SU-DHL-6 (cell line): ENCODE results near the gene DNAJC15.

Experiments
- H2AFZ ChIP-seq: fragments of 200-600 bp; sonication (generic); 2 replicates; pipeline ENCODE4 v1.6.1; 2014; ENCODE audit warnings: low read depth, mild to moderate bottlenecking, moderate library complexity, mixed read lengths, antibody characterized with exemption, low read length; ENCODE audit not compliant: severe bottlenecking
- H3F3A ChIP-seq: fragments of 200-600 bp; shearing (Covaris generic); 2 replicates; pipeline ENCODE4 v1.6.0; 2016; ENCODE audit warnings: antibody characterized with exemption, mild to moderate bottlenecking; ENCODE audit not compliant: insufficient read depth
- H3K27ac ChIP-seq: fragments of 200-600 bp; sonication (generic); 2 replicates; pipeline ENCODE4 v1.5.1; 2016; ENCODE audit warnings: low read depth, mild to moderate bottlenecking, low read length, moderate library complexity, mixed read lengths
- H3K27me3 ChIP-seq: fragments of 200-600 bp; sonication (generic), shearing (Covaris generic); 2 replicates; pipeline ENCODE4 v1.6.0; 2014; ENCODE audit warnings: mild to moderate bottlenecking, low read length
- H3K36me3 ChIP-seq: fragments of 200-600 bp; sonication (generic); 2 replicates; pipeline ENCODE4 v1.6.1; 2014; ENCODE audit warnings: mild to moderate bottlenecking, low read length, mixed read lengths
- H3K4me2 ChIP-seq: fragments of 300-600, 200-600 bp; shearing (Covaris generic), sonication (generic); 2 replicates; pipeline ENCODE4 v1.6.0; 2014; ENCODE audit warnings: low read length, low read depth, mild to moderate bottlenecking; ENCODE audit not compliant: poor library complexity, severe bottlenecking
- H3K4me3 ChIP-seq: fragments of 200-600 bp; sonication (generic); 2 replicates; pipeline ENCODE4 v1.5.1; 2014; ENCODE audit warnings: antibody characterized with exemption, low read length, mild to moderate bottlenecking, mixed read lengths; ENCODE audit not compliant: insufficient read depth, poor library complexity, severe bottlenecking
- H3K79me2 ChIP-seq: fragments of 200-600 bp; sonication (generic); 2 replicates; pipeline ENCODE4 v1.6.1; 2014; ENCODE audit warnings: mild to moderate bottlenecking, low read length, moderate library complexity; ENCODE audit not compliant: insufficient read depth
- H3K9ac ChIP-seq: fragments of 200-600 bp; sonication (generic); 2 replicates; pipeline ENCODE4 v1.7.0; 2014; ENCODE audit warnings: mild to moderate bottlenecking, low read length
- H3K9me2 ChIP-seq: fragments of 200-600 bp; sonication (generic); replicated peaks from 2 replicates; pipeline ENCODE4 v1.6.1; 2014; ENCODE audit warnings: low read length; ENCODE audit not compliant: insufficient read depth
- H3K9me3 ChIP-seq: fragments of 200-600 bp; sonication (generic); 2 replicates; pipeline ENCODE4 v1.6.1; 2014; ENCODE audit warnings: low read length, mixed read lengths; ENCODE audit not compliant: insufficient read depth
- H4K20me1 ChIP-seq: fragments of 200-600 bp; sonication (generic); 2 replicates; pipeline ENCODE4 v1.6.1; 2014; ENCODE audit warnings: low read depth, mild to moderate bottlenecking, antibody characterized with exemption, low read length, moderate library complexity, mixed read lengths
- EZH2phosphoT487 ChIP-seq: fragments of 200-600 bp; sonication (generic), shearing (Covaris generic); conservative IDR thresholded peaks from 2 replicates; pipeline ENCODE4 v1.6.1; 2018; ENCODE audit warnings: mild to moderate bottlenecking, antibody characterized with exemption, low read length, moderate library complexity, mixed read lengths
- TF ChIP-seq, protein P1 (sequence below): fragments of 200-600 bp; sonication (generic); IDR thresholded peaks from one replicate; pipeline ENCODE4 v1.5.1; 2017; ENCODE audit warnings: antibody characterized with exemption, mild to moderate bottlenecking, low read length, moderate library complexity; ENCODE audit not compliant: insufficient read depth, poor library complexity, severe bottlenecking

Gene DNAJC15

DNA sequence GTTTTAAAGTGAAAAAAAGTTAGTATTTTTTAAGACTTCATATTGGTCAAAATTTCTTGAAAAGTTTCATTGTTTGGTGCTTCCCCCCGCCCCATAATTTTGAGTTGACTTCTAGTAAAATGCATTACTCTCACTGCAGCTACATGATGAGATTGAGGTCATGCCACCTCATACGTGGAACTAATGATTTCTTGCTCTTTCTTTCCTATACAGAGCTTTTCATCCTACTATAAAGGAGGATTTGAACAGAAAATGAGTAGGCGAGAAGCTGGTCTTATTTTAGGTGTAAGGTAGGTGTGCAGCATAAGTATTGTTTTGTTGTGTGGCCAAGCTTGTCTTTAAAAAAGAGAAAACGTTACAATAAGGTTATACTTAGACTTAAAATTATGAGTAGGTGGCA, 55.0 kb downstream of the DNAJC15 start:
- no peaks in the 10 kb centered on the region for H3K27me3 ChIP-seq
- no peak overlapping the region for H2AFZ ChIP-seq
- no peaks in the 10 kb centered on the region for H3F3A ChIP-seq
- H3K79me2 ChIP-seq, result no peaks in the 10 kb centered on the region
- H3K9me3 ChIP-seq, result no peaks in the 10 kb centered on the region
- no peak overlapping the region for H3K9ac ChIP-seq
- no peaks in the 10 kb centered on the region for H4K20me1 ChIP-seq
- TF ChIP-seq, protein P1, sequence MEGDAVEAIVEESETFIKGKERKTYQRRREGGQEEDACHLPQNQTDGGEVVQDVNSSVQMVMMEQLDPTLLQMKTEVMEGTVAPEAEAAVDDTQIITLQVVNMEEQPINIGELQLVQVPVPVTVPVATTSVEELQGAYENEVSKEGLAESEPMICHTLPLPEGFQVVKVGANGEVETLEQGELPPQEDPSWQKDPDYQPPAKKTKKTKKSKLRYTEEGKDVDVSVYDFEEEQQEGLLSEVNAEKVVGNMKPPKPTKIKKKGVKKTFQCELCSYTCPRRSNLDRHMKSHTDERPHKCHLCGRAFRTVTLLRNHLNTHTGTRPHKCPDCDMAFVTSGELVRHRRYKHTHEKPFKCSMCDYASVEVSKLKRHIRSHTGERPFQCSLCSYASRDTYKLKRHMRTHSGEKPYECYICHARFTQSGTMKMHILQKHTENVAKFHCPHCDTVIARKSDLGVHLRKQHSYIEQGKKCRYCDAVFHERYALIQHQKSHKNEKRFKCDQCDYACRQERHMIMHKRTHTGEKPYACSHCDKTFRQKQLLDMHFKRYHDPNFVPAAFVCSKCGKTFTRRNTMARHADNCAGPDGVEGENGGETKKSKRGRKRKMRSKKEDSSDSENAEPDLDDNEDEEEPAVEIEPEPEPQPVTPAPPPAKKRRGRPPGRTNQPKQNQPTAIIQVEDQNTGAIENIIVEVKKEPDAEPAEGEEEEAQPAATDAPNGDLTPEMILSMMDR, result no peak
- no peak for TF ChIP-seq EZH2phosphoT487
- H3K27ac ChIP-seq, result no peak overlapping the region
- no peak overlapping the region for H3K4me3 ChIP-seq
- no peaks in the 10 kb centered on the region for H3K36me3 ChIP-seq
- no peaks in the 10 kb centered on the region for H3K9me2 ChIP-seq
- no peak overlapping the region for H3K4me2 ChIP-seq

DNA sequence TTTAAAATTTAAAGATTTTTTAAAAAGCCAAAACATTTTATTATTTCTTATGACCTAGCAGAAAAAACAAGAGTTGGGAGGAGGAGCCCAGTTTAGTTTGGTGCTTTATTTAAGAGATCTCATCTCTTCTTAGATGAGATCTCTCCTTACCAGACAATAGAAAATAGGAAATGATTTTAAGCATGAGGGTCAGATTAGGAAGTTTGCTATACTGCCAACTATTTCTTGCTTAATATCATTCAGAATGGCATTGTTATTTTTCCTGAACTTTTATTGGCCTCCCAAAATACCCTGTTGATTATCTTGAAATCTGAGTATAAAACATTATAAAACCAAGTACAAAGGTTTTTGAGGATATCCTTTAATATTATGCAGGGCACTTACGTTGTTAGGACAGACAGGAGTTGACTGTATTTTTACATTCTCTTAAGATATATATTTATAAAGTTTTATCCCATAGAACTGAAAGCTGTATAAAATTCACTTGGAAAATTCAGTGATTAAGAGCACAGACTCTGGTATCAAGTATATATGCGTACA, 56.1 kb downstream of the DNAJC15 start:
- H3K4me3 ChIP-seq, result no peak overlapping the region
- no peaks in the 10 kb centered on the region for H3F3A ChIP-seq
- no peak overlapping the region for H3K4me2 ChIP-seq
- H3K79me2 ChIP-seq, result no peaks in the 10 kb centered on the region
- no peaks in the 10 kb centered on the region for H3K27me3 ChIP-seq
- H3K9me3 ChIP-seq, result no peaks in the 10 kb centered on the region
- no peak overlapping the region for H2AFZ ChIP-seq
- no peak overlapping the region for H3K27ac ChIP-seq
- H3K9me2 ChIP-seq, result no peaks in the 10 kb centered on the region
- no peaks in the 10 kb centered on the region for H4K20me1 ChIP-seq
- TF ChIP-seq, protein P1, result no peak
- no peak for TF ChIP-seq EZH2phosphoT487
- H3K9ac ChIP-seq, result no peak overlapping the region
- H3K36me3 ChIP-seq, result no peaks in the 10 kb centered on the region

DNA sequence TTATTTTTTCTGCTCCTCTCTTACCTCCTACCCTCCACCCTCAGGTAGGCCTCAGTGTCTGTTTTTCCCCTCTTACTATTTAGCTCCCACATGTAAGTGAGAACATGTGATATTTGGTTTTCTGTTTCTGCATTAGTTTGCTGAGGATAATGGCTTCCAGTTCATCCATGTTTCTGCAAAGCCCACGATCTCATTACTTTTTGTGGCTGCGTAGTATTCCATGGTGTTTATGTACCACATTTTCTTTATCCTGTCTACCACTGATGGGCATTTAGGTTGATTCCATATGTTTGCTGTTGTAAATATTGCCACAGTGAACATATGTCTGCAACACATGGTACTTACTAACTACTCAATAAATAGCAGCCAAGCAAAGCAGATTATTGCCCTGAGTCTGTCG, 56.8 kb downstream of the DNAJC15 start:
- no peak overlapping the region for H3K27ac ChIP-seq
- no peak overlapping the region for H3K4me2 ChIP-seq
- H4K20me1 ChIP-seq, result no peaks in the 10 kb centered on the region
- H3K4me3 ChIP-seq, result no peak overlapping the region
- H3K9ac ChIP-seq, result no peak overlapping the region
- H3K9me3 ChIP-seq, result no peaks in the 10 kb centered on the region
- TF ChIP-seq EZH2phosphoT487, result no peak
- TF ChIP-seq, protein P1, result no peak
- no peaks in the 10 kb centered on the region for H3F3A ChIP-seq
- H3K36me3 ChIP-seq, result no peaks in the 10 kb centered on the region
- no peak overlapping the region for H2AFZ ChIP-seq
- H3K79me2 ChIP-seq, result no peaks in the 10 kb centered on the region
- no peaks in the 10 kb centered on the region for H3K9me2 ChIP-seq
- no peaks in the 10 kb centered on the region for H3K27me3 ChIP-seq

DNA sequence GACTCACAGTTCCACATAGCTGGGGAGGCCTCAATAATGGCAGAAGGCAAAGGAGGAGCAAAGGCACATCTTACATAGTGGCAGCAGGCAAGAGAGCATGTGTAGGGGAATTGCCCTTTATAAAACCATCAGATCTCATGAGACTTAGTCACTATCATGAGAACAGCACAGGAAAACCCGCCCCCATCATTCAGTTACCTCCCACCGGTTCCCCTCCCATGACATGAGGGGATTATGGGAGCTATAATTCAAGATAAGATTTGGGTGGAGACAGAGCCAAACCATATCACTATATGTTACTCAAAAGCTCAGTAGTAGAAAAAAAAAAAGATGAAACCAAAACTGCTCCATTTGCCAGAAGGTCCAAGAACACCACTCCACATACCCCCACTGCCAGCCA, 58.5 kb downstream of the DNAJC15 start:
- Histone ChIP-seq H3K9ac (no peak overlapping the region), H3F3A (no peaks in the 10 kb centered on the region), H3K9me3 (no peaks in the 10 kb centered on the region), H3K9me2 (no peaks in the 10 kb centered on the region), H3K27ac (no peak overlapping the region), H2AFZ (no peak overlapping the region), H3K36me3 (no peaks in the 10 kb centered on the region), H3K4me2 (no peak overlapping the region), H3K79me2 (no peaks in the 10 kb centered on the region), H3K27me3 (no peaks in the 10 kb centered on the region), H3K4me3 (no peak overlapping the region), H4K20me1 (no peaks in the 10 kb centered on the region)
- TF ChIP-seq, protein P1, result no peak
- no peak for TF ChIP-seq EZH2phosphoT487
